Adrenal gland (tissue), 12 donors: ENCODE results near the gene CDHR2. TPM values are rescaled to one million over a fixed set of nuclear protein-coding genes. Genes with fewer than 3 reads are reported as not detected.

Experiments
- DNase-seq, 7 donors: peaks; one replicate each; pipeline ENCODE4 v3.0.0-alpha.2; 2019 to 2020
- H3K27ac ChIP-seq, 5 donors: fragments of 200-600 bp; sonication (generic) in 4 of 5; 1 replicate in 3 of 5; 2 replicates in 2 of 5; pipeline versions ENCODE4 v1.5.1 to v1.8.0; 2016 to 2020; ENCODE audit warnings: mild to moderate bottlenecking in 1 of 5
- H3K27me3 ChIP-seq: fragments of 200-600 bp; 2 replicates; pipeline ENCODE4 v1.8.0; 2021
- H3K36me3 ChIP-seq, 2 donors: fragments of 200-600 bp; replicated peaks in 1 of 2; 1 replicate in 1 of 2; 2 replicates in 1 of 2; pipeline versions ENCODE4 v1.5.1 to v1.8.0; 2018 to 2022
- H3K4me1 ChIP-seq, 2 donors: fragments of 200-600 bp; replicated peaks in 1 of 2; 1 replicate in 1 of 2; 2 replicates in 1 of 2; pipeline versions ENCODE4 v1.5.1 to v1.8.0; 2018 to 2021
- H3K4me3 ChIP-seq, 4 donors: fragments of 200-600 bp; sonication (generic) in 3 of 4; one replicate each; pipeline ENCODE4 v1.5.1; 2016 to 2018
- H3K9me3 ChIP-seq, 3 donors: fragments of 200-600 bp; sonication (generic) in 1 of 3; replicated peaks in 1 of 3; 1 replicate in 2 of 3; 2 replicates in 1 of 3; pipeline versions ENCODE4 v1.5.1 to v1.8.0; 2016 to 2021
- POLR2A ChIP-seq, 2 donors: fragments of 450-650 bp; IDR thresholded peaks; one replicate each; pipeline ENCODE4 v1.6.1; 2017; ENCODE audit warnings: antibody characterized with exemption in 2 of 2, mild to moderate bottlenecking in 2 of 2, moderate library complexity in 1 of 2
- WGBS, 4 donors: extraction: QIAGEN DNeasy Blood & Tissue Kit in 2 of 4; methylation state at CpG; one replicate each; pipeline versions ENCODE4 v1.1.5 to v1.1.7; 2013 to 2017; 5-methylcytosine and 5-hydroxymethylcytosine counted together
- intact Hi-C, 2 donors: fragments of 100-400 bp; cut with DNase I; formaldehyde crosslinking; loops; one replicate each; pipeline versions ENCODE4 v1.14.1 to v1.15.0; 2022 to 2023
- polyA plus RNA-seq, 3 donors: library from polyadenylated mRNA; stranded (reverse); fragments of 200-250 nt in 2 of 3; fragments of 350-450 nt in 1 of 3; fragmentation: Illumina TruSeq in 1 of 3; extraction: RNeasy Lipid Tissue Mini Kit (QIAGEN cat#74804) in 1 of 3; gene quantifications; one replicate each; pipeline ENCODE4 v1.2.3, GENCODE V29; 2013 to 2014
- total RNA-seq, 9 donors: library from RNA; depleted of rRNA in 4 of 9; stranded (reverse); fragments of >200 nt in 4 of 9; fragments of 120-200 nt in 1 of 9; fragmentation: NEBNext Ultra II Directional in 1 of 9; extraction: Animal tissue kit (Norgen Biotek cat#: 25700) in 1 of 9; gene quantifications; one replicate each; pipeline versions ENCODE4 v1.1.0 to v1.2.4, GENCODE V29; 2013 to 2023
- TF ChIP-seq, protein P1 (sequence below), 6 experiments: fragments of 450-650 bp in 4 of 6; fragments of 200-600 bp in 2 of 6; sonication (generic) in 1 of 6; IDR thresholded peaks; 1 replicate in 5 of 6; 2 replicates in 1 of 6; pipeline versions ENCODE4 v1.5.1 to v1.8.0; 2016 to 2021; ENCODE audit warnings: antibody characterized with exemption in 6 of 6, mild to moderate bottlenecking in 2 of 6, moderate library complexity in 1 of 6
- donor health status: healthy with polysubstance abuse.
- donor health status: Bipolar disorder and iron deficiency.
- donor health status: DM: yes; HTN: yes; CAD: no.
- donor health status: DM: no; HTN: no; CAD: no.
- donor health status: DM: no; HTN: no; CAD: no.
- donor health status: DM: yes; HTN: yes; CAD: no.

The CDHR2 gene
- total and polyA plus RNA-seq, 12 donors: under 0.01 to 0.55 (median 0.15) TPM; not detected in 2

DNA sequence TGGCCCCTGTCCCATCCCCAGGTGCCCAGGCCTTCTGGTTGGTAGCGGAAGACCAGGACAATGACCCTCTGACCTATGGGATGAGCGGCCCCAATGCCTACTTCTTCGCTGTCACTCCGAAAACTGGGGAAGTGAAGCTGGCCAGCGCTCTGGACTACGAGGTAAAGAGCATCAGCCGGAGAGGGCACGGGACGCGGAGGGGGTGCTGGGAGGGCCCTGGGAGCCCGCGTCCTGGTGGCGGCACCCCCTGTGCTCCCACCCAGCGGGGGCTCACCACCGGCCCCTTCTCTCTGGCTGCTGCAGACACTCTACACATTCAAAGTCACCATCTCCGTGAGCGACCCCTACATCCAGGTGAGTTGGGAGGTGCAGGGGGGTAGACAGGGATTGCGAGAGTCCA is 19.5 kb downstream of the CDHR2 start:
- Histone ChIP-seq H3K27me3 (peaks cover 6% of the 10 kb centered on the region), H3K4me1 (no peaks in the 10 kb centered on the region), H3K36me3 (no peaks in the 10 kb centered on the region), H3K27ac (no peak overlapping the region), H3K9me3 (no peaks in the 10 kb centered on the region), H3K4me3 (no peak overlapping the region)
- intact Hi-C loops: no loop called here
- TF ChIP-seq, protein P1, sequence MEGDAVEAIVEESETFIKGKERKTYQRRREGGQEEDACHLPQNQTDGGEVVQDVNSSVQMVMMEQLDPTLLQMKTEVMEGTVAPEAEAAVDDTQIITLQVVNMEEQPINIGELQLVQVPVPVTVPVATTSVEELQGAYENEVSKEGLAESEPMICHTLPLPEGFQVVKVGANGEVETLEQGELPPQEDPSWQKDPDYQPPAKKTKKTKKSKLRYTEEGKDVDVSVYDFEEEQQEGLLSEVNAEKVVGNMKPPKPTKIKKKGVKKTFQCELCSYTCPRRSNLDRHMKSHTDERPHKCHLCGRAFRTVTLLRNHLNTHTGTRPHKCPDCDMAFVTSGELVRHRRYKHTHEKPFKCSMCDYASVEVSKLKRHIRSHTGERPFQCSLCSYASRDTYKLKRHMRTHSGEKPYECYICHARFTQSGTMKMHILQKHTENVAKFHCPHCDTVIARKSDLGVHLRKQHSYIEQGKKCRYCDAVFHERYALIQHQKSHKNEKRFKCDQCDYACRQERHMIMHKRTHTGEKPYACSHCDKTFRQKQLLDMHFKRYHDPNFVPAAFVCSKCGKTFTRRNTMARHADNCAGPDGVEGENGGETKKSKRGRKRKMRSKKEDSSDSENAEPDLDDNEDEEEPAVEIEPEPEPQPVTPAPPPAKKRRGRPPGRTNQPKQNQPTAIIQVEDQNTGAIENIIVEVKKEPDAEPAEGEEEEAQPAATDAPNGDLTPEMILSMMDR (IDR thresholded peaks at IDR 0.05): no peak
- TF ChIP-seq POLR2A (IDR thresholded peaks at IDR 0.05): no peak
- WGBS, 4 donors: 76 to 83% (median 78%) methylated on average over 17 to 18 of the region's 18 CpGs
- no peak for DNase-seq

DNA sequence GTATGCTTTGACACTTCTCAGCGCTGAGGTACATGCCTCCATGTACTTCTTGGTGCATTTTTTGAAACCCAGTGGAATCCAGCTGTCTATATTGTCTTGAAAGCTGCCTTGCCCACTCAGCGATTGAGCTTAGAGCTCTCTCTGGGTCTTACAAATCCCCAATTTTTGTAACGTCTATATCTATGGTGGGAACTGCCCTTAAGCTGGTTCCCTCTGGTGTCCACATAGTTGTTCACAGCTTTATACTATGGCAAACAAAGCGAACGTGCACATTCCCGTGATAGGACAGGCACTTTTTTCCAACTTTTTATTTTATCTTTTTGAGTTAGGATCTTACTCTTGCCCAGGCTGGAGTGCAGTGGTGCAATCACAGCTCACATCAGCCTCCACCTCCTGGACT is 20.9 kb downstream of the CDHR2 start:
- Histone ChIP-seq H3K9me3 (no peaks in the 10 kb centered on the region), H3K27me3 (peaks cover 6% of the 10 kb centered on the region), H3K4me3 (no peak overlapping the region), H3K36me3 (no peaks in the 10 kb centered on the region), H3K4me1 (no peaks in the 10 kb centered on the region), H3K27ac (no peak overlapping the region)
- no peak for DNase-seq
- no peak for TF ChIP-seq POLR2A (IDR thresholded peaks at IDR 0.05)
- TF ChIP-seq, protein P1 (IDR thresholded peaks at IDR 0.05): no peak
- intact Hi-C loops: no loop called here
- 40 to 57% (median 48%) methylated on average over 6 of the region's 6 CpGs for WGBS, 4 donors

GRCh38 chr5:176573564-176574296 is 24.6 kb downstream of the CDHR2 start:
- TF ChIP-seq, protein P1 (IDR thresholded peaks at IDR 0.05): peak; percentile 63 to 84 (median 72)
- TF ChIP-seq POLR2A (IDR thresholded peaks at IDR 0.05): no peak
- intact Hi-C loops: no loop called here
- Histone ChIP-seq H3K4me1 (no peaks in the 10 kb centered on the region), H3K27ac (no peak overlapping the region), H3K4me3 (no peak overlapping the region), H3K9me3 (no peaks in the 10 kb centered on the region), H3K27me3 (peaks cover 6% of the 10 kb centered on the region), H3K36me3 (no peaks in the 10 kb centered on the region)
- WGBS, 4 donors: 32 to 38% (median 35%) methylated on average over 16 to 18 of the region's 18 CpGs
- peak; percentile 62 to 85 (median 77) for DNase-seq

DNA sequence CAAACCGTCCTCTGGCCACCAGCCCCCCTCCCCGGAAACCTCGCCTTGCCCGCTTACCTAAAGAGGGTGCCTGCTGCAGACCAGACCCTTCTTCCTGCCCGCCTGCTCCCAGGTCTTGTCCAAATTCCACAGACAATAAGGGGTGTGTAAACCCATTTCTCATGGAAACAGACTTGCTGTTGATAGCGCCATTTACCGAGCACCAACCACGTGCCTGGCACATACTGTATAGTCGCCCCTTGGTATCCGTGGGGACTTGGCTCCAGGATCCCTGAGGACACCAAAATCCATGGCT is 25.1 kb downstream of the CDHR2 start:
- WGBS, 4 donors: 21 to 46% (median 37%) methylated on average over 10 of the region's 10 CpGs
- Histone ChIP-seq H3K27ac (no peak overlapping the region), H3K36me3 (no peaks in the 10 kb centered on the region), H3K4me3 (no peak overlapping the region), H3K9me3 (no peaks in the 10 kb centered on the region), H3K4me1 (no peaks in the 10 kb centered on the region), H3K27me3 (peaks cover 6% of the 10 kb centered on the region)
- intact Hi-C loops: no loop called here
- no peak for DNase-seq
- TF ChIP-seq, protein P1 (IDR thresholded peaks at IDR 0.05): peak in 2 of 6 experiments; percentile 0 to 23
- TF ChIP-seq POLR2A (IDR thresholded peaks at IDR 0.05): no peak
